IPS-NIHi7 (cell line): ENCODE results near the gene EEPD1.
"Not testable (repeated sequence)": the region's sequence is repeated elsewhere in the genome, so short reads cannot be mapped to it uniquely, and the experiment has no call there.

ENCODE experiments used
- DNase-seq: peaks from one replicate; pipeline ENCODE4 v3.0.0; 2012; ENCODE audit warnings: mixed read lengths; ENCODE audit errors: extremely low spot score

The EEPD1 gene

GRCh38 chr7:36214608-36215456 lies 61.8 kb downstream of the EEPD1 start:
- DNase-seq: peak; percentile 46

GRCh38 chr7:36215457-36215765 lies 62.4 kb downstream of the EEPD1 start:
- no peak for DNase-seq

- DNase-seq: no peak
Measured at GRCh38 chr7:36216063-36216684, 63.1 kb downstream of the EEPD1 start.

- DNase-seq: no peak
Measured at GRCh38 chr7:36217211-36217960, 64.3 kb downstream of the EEPD1 start.

GRCh38 chr7:36217961-36218284 lies 64.9 kb downstream of the EEPD1 start:
- no peak for DNase-seq

GRCh38 chr7:36219429-36219828 lies 66.4 kb downstream of the EEPD1 start:
- DNase-seq: no peak

GRCh38 chr7:36223851-36224250 lies 70.8 kb downstream of the EEPD1 start:
- no peak for DNase-seq

GRCh38 chr7:36224934-36225858 lies 72.1 kb downstream of the EEPD1 start:
- DNase-seq: no peak

- DNase-seq: no peak
Measured at GRCh38 chr7:36226151-36226550, 73.1 kb downstream of the EEPD1 start.

GRCh38 chr7:36227223-36227622 lies 74.2 kb downstream of the EEPD1 start:
- no peak for DNase-seq

GRCh38 chr7:36228039-36228438 lies 75.0 kb downstream of the EEPD1 start:
- no peak for DNase-seq

- no peak for DNase-seq
Measured at GRCh38 chr7:36231406-36231805, 78.4 kb downstream of the EEPD1 start.

- no peak for DNase-seq
Measured at GRCh38 chr7:36232555-36232954, 79.5 kb downstream of the EEPD1 start.

GRCh38 chr7:36232971-36233550 lies 80.0 kb downstream of the EEPD1 start:
- no peak for DNase-seq

- DNase-seq: no peak
Measured at GRCh38 chr7:36236073-36236472, 83.0 kb downstream of the EEPD1 start.

- no peak for DNase-seq
Measured at GRCh38 chr7:36238138-36238537, 85.1 kb downstream of the EEPD1 start.

- not testable (repeated sequence) for DNase-seq
Measured at GRCh38 chr7:36243356-36243755, 90.3 kb downstream of the EEPD1 start.

- not testable (repeated sequence) for DNase-seq
Measured at GRCh38 chr7:36244001-36244400, 90.9 kb downstream of the EEPD1 start.

- no peak for DNase-seq
Measured at GRCh38 chr7:36244429-36244828, 91.4 kb downstream of the EEPD1 start.

- DNase-seq: no peak
Measured at GRCh38 chr7:36245684-36246299, 92.7 kb downstream of the EEPD1 start.

GRCh38 chr7:36249091-36249490 lies 96.0 kb downstream of the EEPD1 start:
- DNase-seq: no peak
